GM13977 (cell line): ENCODE measurements around the gene PKP4.

ENCODE experiments used
- DNase-seq: peaks from one replicate; pipeline ENCODE4 v3.0.0; 2012; ENCODE audit warnings: low spot score
- in situ Hi-C: fragments of 300-500 bp; cut with MboI; formaldehyde crosslinking; loops from one replicate; pipeline ENCODE4 v1.12.0; 2022; ENCODE audit warnings: low sequenced_read_pairs, low pct_unique_long_range_greater_than_20kb, mixed read lengths, inconsistent platforms; ENCODE audit not compliant: unreplicated experiment
- TF ChIP-seq, protein P1 (sequence below): IDR thresholded peaks from 2 replicates; pipeline ENCODE4 v1.5.1; 2012; ENCODE audit warnings: mild to moderate bottlenecking, control low read depth; ENCODE audit not compliant: insufficient read depth; ENCODE audit errors: extremely low read depth, missing control alignments

PKP4 gene, protein sequence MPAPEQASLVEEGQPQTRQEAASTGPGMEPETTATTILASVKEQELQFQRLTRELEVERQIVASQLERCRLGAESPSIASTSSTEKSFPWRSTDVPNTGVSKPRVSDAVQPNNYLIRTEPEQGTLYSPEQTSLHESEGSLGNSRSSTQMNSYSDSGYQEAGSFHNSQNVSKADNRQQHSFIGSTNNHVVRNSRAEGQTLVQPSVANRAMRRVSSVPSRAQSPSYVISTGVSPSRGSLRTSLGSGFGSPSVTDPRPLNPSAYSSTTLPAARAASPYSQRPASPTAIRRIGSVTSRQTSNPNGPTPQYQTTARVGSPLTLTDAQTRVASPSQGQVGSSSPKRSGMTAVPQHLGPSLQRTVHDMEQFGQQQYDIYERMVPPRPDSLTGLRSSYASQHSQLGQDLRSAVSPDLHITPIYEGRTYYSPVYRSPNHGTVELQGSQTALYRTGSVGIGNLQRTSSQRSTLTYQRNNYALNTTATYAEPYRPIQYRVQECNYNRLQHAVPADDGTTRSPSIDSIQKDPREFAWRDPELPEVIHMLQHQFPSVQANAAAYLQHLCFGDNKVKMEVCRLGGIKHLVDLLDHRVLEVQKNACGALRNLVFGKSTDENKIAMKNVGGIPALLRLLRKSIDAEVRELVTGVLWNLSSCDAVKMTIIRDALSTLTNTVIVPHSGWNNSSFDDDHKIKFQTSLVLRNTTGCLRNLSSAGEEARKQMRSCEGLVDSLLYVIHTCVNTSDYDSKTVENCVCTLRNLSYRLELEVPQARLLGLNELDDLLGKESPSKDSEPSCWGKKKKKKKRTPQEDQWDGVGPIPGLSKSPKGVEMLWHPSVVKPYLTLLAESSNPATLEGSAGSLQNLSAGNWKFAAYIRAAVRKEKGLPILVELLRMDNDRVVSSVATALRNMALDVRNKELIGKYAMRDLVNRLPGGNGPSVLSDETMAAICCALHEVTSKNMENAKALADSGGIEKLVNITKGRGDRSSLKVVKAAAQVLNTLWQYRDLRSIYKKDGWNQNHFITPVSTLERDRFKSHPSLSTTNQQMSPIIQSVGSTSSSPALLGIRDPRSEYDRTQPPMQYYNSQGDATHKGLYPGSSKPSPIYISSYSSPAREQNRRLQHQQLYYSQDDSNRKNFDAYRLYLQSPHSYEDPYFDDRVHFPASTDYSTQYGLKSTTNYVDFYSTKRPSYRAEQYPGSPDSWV

DNA sequence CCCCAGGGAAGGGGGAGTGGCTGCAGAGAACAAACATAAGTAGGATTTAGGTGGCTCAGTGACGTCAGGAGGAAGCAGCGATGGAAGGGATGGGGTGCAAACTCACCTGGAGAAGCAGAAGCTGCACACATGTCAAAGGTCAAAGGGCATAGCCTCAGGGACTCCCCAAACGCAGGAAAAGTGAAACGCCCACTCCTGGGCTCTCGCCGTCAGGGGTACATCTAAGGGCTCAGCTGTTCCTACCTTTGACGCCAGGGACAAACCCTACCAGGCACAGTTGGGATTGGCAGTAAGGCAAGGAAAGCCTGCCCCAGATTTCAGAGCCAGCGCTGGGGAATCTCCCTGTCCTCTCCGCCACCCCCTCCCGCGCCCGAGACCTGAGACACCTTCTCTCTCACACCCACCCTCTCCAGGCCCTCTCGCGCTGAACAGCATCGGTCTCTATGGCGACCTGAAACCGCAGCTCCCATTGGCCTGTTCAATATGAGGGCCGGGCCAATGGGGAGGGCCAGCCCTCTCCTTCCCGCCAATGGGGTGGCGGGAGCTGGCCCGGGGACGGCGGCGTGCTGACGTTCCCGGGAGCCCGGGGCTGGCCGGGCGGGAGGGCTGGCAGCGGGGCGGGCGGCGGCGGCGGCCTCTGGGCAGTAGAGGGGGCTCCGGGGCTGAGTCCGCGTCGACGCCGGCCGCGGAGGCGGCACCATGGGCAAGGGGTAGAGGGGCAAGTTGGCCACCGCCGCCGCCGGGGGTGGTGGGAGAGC, at the start of gene PKP4, which contains the start of gene CCDC148:
TSS of gene PKP4 (plus strand) at position 644 of the 758 bp plus-strand sequence. CDS start 76,233 bp downstream, outside the sequence.
TSS of gene CCDC148 (minus strand) at position 445 of the 758 bp plus-strand sequence. CDS start at position 131, 314 bp downstream.
- DNase-seq = peak; percentile 93
- TF ChIP-seq, protein P1, sequence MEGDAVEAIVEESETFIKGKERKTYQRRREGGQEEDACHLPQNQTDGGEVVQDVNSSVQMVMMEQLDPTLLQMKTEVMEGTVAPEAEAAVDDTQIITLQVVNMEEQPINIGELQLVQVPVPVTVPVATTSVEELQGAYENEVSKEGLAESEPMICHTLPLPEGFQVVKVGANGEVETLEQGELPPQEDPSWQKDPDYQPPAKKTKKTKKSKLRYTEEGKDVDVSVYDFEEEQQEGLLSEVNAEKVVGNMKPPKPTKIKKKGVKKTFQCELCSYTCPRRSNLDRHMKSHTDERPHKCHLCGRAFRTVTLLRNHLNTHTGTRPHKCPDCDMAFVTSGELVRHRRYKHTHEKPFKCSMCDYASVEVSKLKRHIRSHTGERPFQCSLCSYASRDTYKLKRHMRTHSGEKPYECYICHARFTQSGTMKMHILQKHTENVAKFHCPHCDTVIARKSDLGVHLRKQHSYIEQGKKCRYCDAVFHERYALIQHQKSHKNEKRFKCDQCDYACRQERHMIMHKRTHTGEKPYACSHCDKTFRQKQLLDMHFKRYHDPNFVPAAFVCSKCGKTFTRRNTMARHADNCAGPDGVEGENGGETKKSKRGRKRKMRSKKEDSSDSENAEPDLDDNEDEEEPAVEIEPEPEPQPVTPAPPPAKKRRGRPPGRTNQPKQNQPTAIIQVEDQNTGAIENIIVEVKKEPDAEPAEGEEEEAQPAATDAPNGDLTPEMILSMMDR = peak; percentile 15
- in situ Hi-C loops = no loop called here

DNA sequence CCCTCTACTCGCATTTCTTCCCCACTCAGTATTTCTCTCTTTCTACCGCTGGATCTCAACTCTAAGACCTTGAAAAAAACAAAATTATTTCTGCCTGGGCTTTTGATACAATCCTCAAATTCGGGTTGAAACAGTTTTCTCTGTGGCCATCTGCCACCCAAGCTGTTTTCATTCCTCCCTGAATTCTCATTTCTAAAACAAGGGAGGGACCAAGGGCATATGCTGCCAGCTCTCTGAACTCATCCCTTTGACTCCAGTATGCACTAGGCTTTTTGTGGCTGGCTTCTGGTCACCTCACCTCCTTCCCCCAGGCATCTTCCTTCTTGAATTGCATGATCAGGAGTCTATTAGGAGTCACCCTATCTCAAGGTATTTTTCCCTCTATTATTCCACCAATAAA, 49.7 kb upstream of the PKP4 start:
- in situ Hi-C loops = no loop called here
- no peak for DNase-seq
- TF ChIP-seq, protein P1 = no peak

DNA sequence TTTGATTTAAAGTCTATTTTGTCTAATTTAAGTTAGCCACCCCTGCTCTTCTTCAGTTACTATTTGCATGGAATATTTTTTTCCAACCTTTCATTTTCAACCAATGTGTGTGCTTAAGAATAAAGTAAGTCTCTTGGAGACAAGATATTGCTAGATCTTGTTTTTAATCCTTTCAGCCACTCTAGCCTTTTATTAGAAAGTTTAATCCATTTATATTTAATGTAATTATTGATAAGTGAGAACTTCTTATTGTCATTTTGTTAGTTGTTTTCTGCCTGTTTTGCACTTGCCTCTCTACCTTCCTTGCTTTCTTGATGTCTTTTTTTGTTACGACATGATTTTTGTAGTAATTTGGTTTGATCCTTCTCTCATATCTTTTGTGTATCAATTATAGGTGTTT, 46.6 kb upstream of the PKP4 start:
- in situ Hi-C loops = no loop called here

DNA sequence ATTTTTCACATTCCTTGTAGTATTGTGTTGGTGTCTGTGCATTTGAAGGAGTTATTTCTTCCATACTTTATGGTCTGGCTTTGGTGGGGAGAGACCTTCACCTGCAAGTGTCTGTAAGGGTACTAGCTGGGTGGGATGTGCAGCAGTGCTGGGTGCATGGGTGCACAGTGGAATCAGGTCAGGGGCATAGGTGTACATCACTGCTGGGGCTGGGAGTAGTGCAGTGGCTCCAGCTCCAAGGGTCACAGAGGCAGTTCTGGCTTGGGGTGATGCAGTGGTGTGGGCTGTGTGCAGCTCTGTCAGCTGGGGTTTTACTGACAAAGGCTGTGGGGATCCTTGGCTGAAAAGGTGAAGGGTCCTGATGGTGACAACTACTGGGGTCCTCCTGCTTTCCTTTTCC, 45.0 kb upstream of the PKP4 start:
- no peak for DNase-seq
- TF ChIP-seq, protein P1 = no peak
- in situ Hi-C loops = no loop called here

More for the DNA sequence above, 46.6 kb upstream of the PKP4 start:
- no peak for DNase-seq
- TF ChIP-seq, protein P1 = no peak

DNA sequence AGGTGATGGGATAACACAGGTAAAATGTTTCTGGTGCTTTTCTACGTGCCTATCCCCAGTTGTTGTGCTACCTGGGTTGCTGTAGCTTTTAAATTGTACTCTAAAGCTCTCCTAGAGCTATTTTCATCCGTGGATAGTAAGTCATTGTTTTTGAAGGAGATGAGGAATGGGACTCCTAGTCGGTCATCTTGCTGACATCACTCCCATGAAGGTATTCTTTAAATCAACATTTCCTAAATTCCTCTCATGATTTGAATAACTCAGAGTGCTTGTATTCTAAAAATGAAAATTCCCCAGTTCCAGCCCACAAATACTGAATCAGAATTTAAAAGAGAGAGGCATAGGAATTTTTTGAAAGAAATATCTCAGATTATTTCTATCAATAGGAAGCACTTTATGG, 44.5 kb upstream of the PKP4 start:
- TF ChIP-seq, protein P1 = no peak
- DNase-seq = no peak
- in situ Hi-C loops = no loop called here
